Measurements from ENCODE around the gene FSTL4.

Gene FSTL4

GRCh38 chr5:133336121-133336968 is 276.0 kb downstream of the FSTL4 start:
- DNase-seq: no peak

- DNase-seq: no peak
Measured at GRCh38 chr5:133334796-133335639, 277.3 kb downstream of the FSTL4 start.

GRCh38 chr5:133333326-133334150 is 278.8 kb downstream of the FSTL4 start:
- no peak for DNase-seq

- no peak for DNase-seq
Measured at GRCh38 chr5:133332439-133333024, 279.8 kb downstream of the FSTL4 start.

GRCh38 chr5:133331941-133332340 is 280.4 kb downstream of the FSTL4 start:
- DNase-seq: no peak

- DNase-seq: no peak
Measured at GRCh38 chr5:133330956-133331355, 281.4 kb downstream of the FSTL4 start.

- no peak for DNase-seq
Measured at GRCh38 chr5:133328800-133329199, 283.5 kb downstream of the FSTL4 start.

GRCh38 chr5:133327946-133328401 is 284.4 kb downstream of the FSTL4 start:
- DNase-seq: no peak

GRCh38 chr5:133326361-133326760 is 286.0 kb downstream of the FSTL4 start:
- no peak for DNase-seq

- no peak for DNase-seq
Measured at GRCh38 chr5:133325864-133326263, 286.5 kb downstream of the FSTL4 start.

- DNase-seq: no peak
Measured at GRCh38 chr5:133324926-133325325, 287.4 kb downstream of the FSTL4 start.

GRCh38 chr5:133323494-133324457 is 288.6 kb downstream of the FSTL4 start:
- no peak for DNase-seq

GRCh38 chr5:133322743-133323142 is 289.6 kb downstream of the FSTL4 start:
- no peak for DNase-seq

GRCh38 chr5:133321833-133322420 is 290.4 kb downstream of the FSTL4 start:
- no peak for DNase-seq

GRCh38 chr5:133321286-133321832 is 291.0 kb downstream of the FSTL4 start:
- DNase-seq: no peak

GRCh38 chr5:133319905-133320520 is 292.3 kb downstream of the FSTL4 start:
- DNase-seq: no peak

GRCh38 chr5:133319244-133319643 is 293.1 kb downstream of the FSTL4 start:
- no peak for DNase-seq

GRCh38 chr5:133317558-133317957 is 294.8 kb downstream of the FSTL4 start:
- no peak for DNase-seq

GRCh38 chr5:133316346-133317343 is 295.7 kb downstream of the FSTL4 start:
- no peak for DNase-seq

Data from activated effector memory CD4-positive, alpha-beta T cell treated with Interleukin-2 at 50 U/mL for 16 hours (primary cell).